Measurements from ENCODE around the gene CELA2A.

DNA sequence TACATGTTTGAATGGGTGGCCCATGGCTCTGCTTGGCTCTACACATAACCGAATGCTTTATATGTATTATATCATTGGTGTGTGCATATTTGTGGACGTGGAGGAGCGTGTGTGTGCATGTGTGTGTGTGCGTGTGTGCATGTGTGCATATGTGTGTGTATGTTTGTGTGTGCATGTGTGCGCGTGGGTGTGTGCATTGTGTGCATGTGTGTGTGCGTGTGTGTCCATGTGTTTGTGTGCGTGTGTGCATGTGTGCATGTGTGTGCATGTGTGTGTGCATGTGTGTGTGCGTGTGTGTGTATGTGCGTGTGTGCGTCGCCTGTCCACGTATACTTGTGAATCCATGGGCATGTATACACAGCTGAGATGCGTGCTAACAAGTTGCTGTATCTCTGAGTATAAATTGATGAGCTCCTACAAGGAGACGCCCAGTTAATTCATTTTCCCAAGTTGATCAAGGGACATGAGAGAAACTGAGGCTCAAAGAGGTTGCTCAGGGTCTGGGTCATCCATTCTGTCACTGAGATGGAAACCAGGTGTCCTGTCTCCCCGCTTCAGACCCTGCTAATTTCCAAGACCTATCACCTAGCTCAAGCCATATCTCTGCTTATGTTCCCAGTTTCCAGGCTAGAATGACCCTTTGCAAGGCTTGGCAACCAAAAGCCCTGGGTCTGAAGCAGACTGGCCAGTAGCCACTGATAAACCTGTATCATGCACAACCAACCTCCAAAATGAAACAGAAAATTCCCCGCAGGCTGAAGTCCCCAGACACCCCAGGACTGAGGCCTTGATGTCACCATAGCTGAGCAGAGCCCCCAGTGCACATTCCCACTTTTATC, 21.1 kb upstream of the CELA2A start:
- TF ChIP-seq, protein P1, sequence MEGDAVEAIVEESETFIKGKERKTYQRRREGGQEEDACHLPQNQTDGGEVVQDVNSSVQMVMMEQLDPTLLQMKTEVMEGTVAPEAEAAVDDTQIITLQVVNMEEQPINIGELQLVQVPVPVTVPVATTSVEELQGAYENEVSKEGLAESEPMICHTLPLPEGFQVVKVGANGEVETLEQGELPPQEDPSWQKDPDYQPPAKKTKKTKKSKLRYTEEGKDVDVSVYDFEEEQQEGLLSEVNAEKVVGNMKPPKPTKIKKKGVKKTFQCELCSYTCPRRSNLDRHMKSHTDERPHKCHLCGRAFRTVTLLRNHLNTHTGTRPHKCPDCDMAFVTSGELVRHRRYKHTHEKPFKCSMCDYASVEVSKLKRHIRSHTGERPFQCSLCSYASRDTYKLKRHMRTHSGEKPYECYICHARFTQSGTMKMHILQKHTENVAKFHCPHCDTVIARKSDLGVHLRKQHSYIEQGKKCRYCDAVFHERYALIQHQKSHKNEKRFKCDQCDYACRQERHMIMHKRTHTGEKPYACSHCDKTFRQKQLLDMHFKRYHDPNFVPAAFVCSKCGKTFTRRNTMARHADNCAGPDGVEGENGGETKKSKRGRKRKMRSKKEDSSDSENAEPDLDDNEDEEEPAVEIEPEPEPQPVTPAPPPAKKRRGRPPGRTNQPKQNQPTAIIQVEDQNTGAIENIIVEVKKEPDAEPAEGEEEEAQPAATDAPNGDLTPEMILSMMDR (conservative IDR thresholded peaks at IDR 0.05; ENCODE audit: low read length), result no peak
- TF ChIP-seq EZH2phosphoT487 (IDR thresholded peaks at IDR 0.05; ENCODE audit: borderline replicate concordance, low read depth, low read length), result no peak
